ENCODE results near the gene SRGAP2B.
A peak's percentile ranks its signal among the peaks of the same experiment; 100 is the strongest.
"Not testable (repeated sequence)": the region's sequence is repeated elsewhere in the genome, so short reads cannot be mapped to it uniquely, and the experiment has no call there.

SRGAP2B gene

DNA sequence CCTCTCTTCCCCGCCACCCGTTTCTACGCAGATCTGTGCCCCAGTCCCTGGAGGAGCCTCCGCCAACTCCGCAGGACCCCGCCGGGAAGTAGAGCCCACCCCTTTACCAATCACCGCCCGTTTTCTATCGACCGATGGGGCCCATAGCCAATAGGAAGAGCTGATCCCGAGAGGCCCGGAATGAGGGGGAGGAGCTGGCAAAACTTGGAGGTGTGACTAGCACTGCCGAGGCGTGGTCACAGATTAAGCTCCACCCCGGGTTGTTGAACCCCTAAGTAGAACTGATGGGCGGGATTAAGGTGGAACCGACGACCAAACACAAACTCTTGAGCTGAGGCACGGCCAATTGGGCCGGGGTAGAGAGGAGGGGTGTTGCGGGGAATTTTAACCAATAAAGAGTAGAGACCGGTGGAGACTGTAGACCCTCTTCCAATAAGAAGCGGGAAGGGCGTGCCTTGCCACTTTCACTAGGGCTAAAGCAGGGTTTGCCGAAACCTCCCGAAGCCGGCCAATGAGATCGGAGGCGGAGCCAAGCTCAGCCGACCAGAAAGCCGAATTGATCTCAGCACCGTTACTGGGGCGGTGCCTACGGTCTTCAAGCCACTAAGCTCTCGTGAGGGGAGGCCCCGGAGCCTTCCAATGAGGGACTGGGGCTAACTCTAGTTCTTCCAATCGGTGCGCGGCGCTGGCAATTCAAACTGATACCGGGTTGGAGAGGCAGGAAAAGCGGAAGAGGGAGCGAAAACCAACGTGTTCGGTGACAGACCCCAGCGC, at the start of gene SRGAP2B, which contains the start of gene FAM72D:
Gene SRGAP2B (minus strand): TSS at position 45 of the 774 bp plus-strand sequence. CDS start 2,427 bp downstream, outside the sequence.
Gene FAM72D (plus strand): TSS at position 691 of the 774 bp plus-strand sequence. CDS start 874 bp downstream, outside the sequence.
- not testable (repeated sequence) for DNase-seq

DNA sequence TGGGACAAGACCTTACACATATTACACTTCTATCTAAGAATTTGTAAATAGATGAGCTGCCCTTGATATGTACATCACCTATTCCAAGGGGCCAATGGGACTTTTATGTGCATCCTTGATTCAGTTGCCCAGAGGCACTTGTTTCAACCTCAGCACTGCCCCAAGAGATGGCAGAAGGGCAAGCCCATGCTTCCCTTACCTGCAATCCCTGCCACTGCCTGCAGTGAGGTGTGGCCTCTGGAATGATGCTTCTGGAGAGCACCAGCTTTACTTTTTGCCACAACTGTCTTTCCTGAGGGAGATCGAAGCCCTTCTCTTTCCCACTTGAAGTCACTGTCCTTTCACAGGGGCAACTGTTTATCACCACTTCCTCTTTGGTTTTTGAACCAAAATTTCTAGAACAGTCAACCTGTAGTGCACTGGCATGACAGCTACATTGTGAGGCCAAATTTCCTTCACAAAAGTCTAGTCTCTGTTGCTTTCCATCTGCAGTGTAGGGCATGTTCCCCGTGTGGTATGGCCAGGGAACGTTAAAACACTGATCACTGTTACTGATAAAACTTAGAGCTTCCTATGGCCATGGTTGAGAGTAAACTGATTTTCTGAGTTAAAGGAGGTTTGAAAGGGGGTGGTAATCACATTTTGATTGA, 49.3 kb upstream of the SRGAP2B start:
- DNase-seq, result not testable (repeated sequence)

DNA sequence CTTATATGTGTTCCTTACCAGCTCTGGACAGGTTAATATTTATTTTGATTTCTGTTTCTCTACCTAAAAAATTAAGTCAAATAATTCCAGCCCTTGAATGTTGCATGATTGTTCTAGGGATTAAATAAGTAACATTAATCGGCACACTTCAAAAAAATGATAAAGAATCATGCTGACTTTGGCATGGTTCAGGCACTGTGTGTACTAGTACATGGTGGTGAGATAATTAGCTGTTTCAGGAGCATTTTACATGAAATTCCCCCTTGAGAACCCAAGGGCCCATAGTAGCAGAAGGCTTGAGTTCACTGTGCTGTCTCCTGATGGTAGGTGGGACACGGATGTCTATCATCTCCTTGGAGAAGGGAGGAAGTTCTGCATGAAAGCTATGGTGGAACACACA, 45.4 kb upstream of the SRGAP2B start:
- not testable (repeated sequence) for DNase-seq

- DNase-seq, result not testable (repeated sequence)
Observed at GRCh38 chr1:145134476-145134875, 39.3 kb upstream of the SRGAP2B start.

- DNase-seq, result not testable (repeated sequence)
Observed at GRCh38 chr1:145128697-145129469, 33.8 kb upstream of the SRGAP2B start.

- not testable (repeated sequence) for DNase-seq
Observed at GRCh38 chr1:145127144-145127543, 32.0 kb upstream of the SRGAP2B start.

DNA sequence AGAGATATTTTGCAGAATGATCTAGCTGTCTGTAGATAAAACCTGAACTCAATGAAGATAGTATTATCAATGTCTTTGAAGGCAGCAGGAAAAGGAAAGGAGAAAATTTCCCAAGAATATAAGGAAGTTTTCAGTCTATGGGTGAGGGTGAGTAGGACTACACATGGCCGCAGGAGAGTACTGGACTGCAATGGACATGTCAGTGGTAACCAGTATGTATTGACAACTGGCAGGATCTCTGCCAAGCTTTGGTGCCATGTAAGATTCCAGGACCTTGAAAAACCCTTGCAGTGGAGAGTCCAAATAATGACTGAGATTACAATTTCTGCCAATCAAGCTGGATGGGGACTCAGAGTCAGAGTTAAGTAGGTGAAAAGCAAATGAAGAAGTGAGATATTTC, 30.0 kb upstream of the SRGAP2B start:
- DNase-seq, result not testable (repeated sequence)

DNA sequence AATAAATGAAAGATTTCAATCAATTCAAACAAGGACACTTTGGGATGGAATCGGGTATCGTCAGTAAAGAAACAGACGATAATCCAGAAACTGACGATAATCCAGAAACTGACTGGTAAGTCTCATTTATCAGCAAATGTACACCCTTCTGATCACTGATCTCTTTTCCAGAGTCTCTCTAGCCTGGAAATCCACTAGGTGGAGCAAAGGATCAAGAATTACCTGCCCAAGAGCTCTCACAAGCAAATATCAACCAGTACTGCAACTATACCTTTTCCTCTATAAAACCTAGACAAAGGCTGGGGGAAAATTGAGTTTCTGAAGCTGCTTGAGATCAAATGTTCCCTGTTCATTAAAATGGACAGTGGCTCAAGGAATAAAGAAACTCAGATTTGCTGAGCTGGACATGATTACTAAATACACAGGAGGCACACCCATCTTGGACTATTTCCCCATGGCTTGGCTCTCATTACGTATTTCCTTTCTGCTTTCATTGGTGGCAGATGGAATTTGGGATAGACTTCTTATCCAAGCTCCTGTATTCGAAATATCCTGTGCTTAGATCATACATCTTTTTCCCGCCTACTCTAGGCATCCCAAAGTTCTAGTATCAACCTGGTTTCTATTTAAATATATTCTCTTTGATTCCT, 29.0 kb upstream of the SRGAP2B start:
- DNase-seq, result not testable (repeated sequence)

GRCh38 chr1:145123062-145123395, 27.9 kb upstream of the SRGAP2B start:
- not testable (repeated sequence) for DNase-seq

GRCh38 chr1:145122344-145123061, 27.4 kb upstream of the SRGAP2B start:
- not testable (repeated sequence) for DNase-seq

- not testable (repeated sequence) for DNase-seq
Observed at GRCh38 chr1:145119842-145120241, 24.7 kb upstream of the SRGAP2B start.

DNA sequence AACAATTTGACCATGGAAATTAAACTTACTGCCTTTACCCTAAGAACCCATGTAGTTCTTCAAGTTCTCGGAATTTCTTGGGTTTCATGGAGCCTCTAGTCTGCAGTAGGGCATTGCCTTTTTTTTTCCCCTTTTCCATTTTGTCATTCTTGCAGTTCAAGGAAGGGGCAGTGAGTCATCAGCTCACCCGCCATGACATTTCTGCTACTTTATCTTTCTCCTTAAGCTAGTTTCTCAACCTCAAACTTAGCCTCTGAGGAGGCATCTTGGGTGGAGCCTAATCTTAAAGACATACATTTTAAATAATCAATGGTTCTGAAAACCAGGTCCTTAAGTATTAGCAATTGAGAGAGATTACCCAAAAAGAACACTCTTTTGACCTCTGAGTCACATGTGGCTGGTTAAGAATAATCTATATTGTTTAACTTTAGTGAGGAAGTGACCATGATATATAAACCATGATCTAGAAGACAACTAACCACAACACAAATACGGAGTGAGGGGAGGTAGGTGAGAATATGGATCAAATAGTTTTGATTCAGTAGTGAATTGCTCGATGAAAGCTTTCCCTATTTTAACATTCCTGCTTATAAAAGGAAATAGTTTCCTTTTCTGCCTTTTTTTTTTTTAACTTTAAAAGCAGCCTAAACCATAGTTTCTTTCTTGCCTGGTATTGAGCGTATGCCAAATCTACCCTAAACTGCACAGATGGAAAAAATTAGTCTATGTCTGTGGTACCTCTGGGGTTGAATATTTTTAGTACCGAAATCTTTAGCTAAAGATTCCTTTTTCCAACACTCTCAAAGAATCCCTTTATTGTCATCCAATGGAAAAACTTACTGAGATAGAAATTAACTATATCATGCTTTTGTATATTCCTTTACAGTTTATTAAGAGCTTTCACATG, 20.7 kb upstream of the SRGAP2B start:
- DNase-seq, result not testable (repeated sequence)

- not testable (repeated sequence) for DNase-seq
Observed at GRCh38 chr1:145114560-145115057, 19.5 kb upstream of the SRGAP2B start.

DNA sequence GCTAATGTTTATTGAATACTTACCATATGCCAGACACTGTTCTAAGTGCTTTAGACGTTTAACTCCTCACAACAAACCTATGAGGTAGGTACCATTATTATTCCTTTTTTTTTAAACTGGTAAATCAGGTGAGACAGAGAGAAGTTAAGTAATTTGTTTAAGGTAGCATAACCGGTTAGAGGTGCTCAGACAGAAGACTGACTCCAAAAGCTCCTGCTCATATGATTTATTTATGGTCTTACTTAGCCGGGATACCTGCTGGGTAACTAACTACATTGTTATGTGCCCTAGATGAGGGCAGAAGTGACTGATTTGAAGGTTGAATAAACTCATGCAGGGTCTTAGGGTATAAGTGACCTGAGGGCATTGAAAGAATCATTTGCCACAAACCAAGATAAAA, 17.6 kb upstream of the SRGAP2B start:
- not testable (repeated sequence) for DNase-seq

DNA sequence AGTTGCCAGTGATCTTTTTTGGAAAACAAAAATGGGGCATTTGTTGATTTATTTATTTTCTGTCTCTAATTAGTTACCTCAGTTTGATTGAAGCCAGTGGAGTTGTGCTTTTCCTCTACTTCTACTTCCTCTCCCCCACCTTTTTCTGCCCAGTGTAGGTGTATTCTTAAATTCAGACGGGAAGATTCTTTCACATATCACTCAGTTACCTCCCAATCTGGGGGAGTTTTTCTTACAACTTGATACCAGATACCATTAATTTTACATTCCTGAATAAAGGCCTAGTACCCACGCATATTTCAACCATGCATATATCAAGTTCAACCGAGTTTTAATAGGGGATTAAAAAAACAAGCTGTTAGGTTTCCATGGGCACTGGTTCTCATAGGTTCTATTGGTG, 16.5 kb upstream of the SRGAP2B start:
- DNase-seq, result not testable (repeated sequence)

- not testable (repeated sequence) for DNase-seq
Observed at GRCh38 chr1:145103294-145103693, 8.2 kb upstream of the SRGAP2B start.

DNA sequence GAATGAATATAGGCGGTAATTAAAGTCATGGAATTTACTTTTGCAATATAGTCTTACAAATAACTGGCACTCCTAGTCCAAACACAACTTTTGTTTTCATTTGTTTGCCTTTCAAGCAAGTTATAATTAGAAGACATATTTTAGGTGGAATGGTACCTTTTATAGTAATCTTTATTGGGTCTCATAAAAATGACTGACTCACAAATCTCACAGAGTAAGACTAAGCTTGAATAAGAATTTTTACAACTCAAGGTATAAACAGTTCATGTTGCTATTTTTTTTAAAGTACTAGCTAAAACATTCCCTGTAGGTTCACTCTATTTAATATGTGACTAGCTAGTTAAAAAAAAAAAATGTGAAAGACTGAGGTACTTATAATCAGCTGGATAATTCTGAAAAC, 6.6 kb upstream of the SRGAP2B start:
- not testable (repeated sequence) for DNase-seq

DNA sequence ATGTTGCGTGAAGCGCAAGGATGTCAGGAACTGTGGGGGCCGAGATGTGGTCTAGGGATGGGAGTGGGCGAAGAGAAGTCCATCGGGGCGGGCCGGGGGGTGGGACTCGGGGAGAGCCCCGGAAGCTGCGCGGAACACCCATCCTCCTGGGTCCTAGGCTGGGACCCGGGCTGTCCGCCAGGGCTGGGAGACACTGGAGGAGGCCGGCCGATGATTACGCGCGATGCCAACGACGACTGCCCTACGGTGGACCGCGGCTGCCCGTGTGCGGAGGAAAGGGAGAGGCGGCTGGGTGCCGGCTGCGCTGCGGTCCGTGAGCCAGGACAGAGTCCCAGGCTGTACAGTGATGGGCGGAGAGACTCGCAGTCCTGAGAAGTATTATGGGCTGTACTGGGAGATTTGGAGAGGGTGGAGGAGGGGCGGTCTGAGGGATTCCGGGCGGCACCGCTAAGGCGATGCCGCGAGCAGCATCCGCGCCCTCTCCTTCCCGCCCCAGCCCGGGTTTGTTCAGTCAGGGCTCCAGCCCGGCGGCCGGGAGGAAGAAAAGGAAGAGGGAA, 395 bp downstream of the SRGAP2B start:
- DNase-seq, result not testable (repeated sequence)

- peak; percentile 3 for DNase-seq
Observed at GRCh38 chr1:145093517-145094149, 1.5 kb downstream of the SRGAP2B start.
